Activated T-cell treated with anti-CD3 and anti-CD28 coated beads, Interleukin-2, amount 50 U/mL, for 48 hours (primary cell): Measurements from ENCODE around the gene LGALS4.
"Not testable (repeated sequence)": the region's sequence is repeated elsewhere in the genome, so short reads cannot be mapped to it uniquely, and the experiment has no call there.

Source experiments
- DNase-seq, 2 experiments: peaks; one replicate each; pipeline ENCODE4 v3.0.0-alpha.2; 2020

Gene LGALS4

DNA sequence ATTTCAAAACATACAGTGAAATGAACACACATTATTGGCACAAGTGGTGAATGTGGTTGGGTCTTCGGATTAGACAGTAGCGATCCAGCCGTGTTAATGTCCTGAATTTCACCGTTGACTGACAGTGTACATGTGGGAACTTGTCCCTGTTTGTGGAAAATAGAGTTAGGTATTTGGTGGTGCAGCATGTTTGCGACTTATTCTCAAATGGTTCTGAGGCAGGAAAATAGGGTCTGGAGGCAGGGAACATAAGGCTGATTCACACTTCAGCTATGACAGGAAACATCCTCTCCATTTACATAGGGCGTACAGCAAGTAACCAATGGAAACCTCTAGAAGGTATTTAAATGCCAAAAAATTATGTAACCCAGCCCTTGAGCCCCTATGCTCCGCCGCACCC lies 19.6 kb downstream of the LGALS4 start:
- DNase-seq = no peak

GRCh38 chr19:38792250-38793111 lies 20.3 kb downstream of the LGALS4 start:
- peak; percentile 66 to 74 for DNase-seq

DNA sequence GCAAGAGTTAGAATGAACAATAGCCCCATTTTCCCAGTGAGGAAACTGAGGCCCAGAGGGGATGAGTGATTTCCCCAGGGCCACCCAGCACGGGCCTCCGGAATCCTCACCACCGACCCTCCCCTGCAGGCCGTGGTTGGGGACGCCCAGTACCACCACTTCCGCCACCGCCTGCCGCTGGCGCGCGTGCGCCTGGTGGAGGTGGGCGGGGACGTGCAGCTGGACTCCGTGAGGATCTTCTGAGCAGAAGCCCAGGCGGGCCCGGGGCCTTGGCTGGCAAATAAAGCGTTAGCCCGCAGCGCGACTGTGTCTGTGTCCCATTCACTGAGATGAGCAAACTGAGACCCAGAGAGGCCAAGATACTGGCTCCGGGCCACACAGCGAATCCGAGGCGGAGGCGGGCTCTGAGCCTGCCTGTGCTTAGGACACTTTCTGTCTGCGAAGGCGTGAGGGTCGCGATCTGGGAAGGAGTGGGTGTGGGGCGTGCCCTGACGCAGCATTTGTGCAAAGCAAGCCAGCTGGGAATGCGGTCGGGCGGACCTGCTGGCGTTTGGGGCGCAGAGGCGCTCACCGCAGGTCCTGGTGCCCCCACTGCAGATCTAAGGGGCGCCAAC lies 21.2 kb downstream of the LGALS4 start:
- not testable (repeated sequence) for DNase-seq

DNA sequence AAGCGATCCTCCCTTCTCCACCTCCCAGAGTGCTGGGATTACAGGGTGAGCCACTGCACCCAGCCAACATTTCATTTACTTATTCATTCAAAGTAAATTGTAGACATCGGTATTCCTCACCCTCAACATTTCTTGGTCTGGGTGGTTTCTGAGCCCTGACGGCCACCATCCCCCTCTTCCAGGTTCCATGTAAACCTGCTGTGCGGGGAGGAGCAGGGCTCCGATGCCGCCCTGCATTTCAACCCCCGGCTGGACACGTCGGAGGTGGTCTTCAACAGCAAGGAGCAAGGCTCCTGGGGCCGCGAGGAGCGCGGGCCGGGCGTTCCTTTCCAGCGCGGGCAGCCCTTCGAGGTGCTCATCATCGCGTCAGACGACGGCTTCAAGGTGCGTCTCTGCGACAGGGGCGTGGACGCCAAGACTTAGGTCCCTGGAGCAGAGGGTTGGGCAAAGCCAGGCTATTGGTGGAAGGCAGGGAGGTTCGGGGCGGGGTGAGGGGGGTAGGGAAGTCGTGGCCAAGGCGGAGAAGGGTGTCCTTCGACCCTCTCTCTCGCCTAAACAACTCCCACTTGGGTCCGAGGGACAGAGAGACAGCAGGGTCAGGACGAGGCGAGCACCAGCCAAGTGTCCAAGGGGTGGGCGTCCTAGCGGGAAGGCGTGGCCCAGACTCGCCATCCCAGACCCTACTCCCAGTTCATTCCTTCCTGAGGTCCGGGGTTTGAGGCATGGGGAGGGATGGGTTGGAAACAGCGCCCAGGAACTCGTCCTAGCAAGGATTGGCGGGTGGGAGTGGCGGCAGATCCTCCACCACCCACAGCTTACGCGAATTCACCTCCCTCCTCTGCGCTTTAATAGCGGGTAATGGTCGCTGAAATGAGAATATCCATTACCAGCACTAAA lies 22.0 kb downstream of the LGALS4 start:
- DNase-seq = not testable (repeated sequence)

DNA sequence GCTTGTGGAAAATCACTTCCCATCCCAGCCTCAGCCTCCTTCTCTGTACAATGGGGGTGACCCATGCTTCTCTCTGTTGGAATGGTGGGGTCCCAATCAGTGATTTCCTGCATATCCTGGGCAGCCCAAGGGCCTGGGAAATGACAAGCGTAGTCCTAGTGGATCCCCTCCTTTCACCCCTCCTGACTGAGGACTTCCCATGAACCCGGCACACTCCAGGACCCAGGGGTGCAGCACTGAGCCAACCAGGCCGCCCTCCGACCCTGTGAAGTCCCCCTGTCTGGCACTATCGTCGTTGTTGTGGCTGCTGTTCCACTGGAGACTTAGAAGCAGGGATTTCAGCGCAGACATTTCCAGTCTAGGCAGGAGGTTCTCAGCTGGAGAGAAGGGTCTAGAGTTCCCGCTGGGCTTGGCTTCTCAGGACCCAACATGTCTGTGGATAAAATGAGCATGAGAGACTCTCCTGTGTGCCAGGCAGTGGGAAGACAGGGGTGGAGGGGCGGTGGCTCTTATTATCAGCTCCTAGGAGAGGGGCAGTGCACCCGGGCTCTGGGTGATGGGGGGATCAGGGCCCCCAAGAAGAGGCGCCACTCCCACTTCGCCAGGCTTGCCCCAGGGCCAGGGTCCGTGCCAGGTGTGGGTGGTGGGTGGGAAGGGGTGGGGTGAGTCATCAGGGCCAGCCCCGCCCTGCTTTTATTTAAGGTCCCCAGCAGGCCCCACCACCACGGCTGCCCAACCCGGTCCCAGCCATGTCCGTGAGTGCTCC lies 24.1 kb downstream of the LGALS4 start, which contains the start of gene LGALS7B:
Gene LGALS7B, plus strand, starts transcription at position 723 of the 766 bp plus-strand sequence. Its CDS starts 27 bp downstream, at position 750.
- no peak for DNase-seq

DNA sequence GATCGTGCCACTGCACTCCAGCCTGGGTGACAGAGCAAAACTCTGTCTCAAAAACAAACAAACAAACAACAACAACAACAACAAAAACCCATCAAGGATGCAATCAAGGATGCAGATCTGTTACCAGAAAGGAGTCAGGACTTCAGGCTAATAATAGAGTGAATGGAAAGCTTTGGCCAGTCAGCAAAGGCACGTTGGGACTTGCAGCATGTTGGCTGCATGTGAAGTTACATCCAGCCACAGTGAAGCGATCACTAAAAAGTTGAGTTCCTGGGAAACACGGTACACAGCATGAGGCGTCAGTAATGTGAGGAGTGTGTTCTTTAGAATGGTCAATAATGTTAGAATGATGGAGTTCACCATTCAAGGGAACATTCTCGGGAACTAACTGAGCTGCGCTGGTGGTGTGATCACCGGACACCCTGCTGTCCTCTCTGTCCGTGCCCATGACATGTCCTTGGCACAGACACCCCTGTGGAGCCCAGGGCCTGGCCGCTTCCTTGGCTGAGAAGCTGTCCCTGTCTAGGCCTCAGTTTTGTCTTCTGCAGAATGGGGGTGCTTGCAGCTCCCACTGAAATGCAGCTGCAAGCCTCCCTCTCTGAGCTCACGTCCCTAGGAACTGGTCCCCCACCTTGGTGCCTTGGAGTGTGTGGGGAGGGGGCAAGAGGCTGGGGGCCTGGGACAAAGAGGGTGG lies 26.0 kb downstream of the LGALS4 start:
- DNase-seq = no peak

GRCh38 chr19:38786061-38786460 lies 26.7 kb downstream of the LGALS4 start:
- DNase-seq = not testable (repeated sequence)

DNA sequence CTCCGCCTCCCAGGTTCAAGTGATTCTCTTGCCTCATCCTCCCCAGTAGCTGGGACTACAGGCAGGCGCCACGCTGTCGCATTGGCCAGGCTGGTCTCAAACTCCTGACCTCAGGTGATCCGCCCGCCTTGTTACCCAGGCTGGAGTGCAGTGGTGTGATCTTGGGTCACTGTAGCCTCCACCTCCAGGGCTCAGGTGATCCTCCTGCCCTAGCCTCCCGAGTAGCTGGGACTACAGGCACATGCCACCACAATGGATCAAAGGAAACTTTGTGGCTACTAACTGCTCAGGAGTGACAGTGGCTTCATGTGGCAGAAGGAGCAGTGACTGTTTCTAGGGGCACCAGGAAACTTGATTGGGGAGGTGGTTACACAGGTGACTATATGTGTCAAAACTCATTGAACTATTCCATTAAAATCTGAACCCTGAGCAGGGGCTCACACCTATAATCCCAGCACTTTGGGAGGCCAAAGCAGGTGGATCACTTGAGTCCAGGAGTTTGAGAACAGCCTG lies 27.5 kb downstream of the LGALS4 start:
- no peak for DNase-seq

- no peak for DNase-seq
Measured at GRCh38 chr19:38784224-38784623, 28.5 kb downstream of the LGALS4 start.

- DNase-seq = not testable (repeated sequence)
Measured at GRCh38 chr19:38782212-38782611, 30.5 kb downstream of the LGALS4 start.

- no peak for DNase-seq
Measured at GRCh38 chr19:38781058-38781457, 31.7 kb downstream of the LGALS4 start.

- DNase-seq = no peak
Measured at GRCh38 chr19:38780443-38780842, 32.3 kb downstream of the LGALS4 start.

- DNase-seq = no peak
Measured at GRCh38 chr19:38778733-38779132, 34.0 kb downstream of the LGALS4 start.

DNA sequence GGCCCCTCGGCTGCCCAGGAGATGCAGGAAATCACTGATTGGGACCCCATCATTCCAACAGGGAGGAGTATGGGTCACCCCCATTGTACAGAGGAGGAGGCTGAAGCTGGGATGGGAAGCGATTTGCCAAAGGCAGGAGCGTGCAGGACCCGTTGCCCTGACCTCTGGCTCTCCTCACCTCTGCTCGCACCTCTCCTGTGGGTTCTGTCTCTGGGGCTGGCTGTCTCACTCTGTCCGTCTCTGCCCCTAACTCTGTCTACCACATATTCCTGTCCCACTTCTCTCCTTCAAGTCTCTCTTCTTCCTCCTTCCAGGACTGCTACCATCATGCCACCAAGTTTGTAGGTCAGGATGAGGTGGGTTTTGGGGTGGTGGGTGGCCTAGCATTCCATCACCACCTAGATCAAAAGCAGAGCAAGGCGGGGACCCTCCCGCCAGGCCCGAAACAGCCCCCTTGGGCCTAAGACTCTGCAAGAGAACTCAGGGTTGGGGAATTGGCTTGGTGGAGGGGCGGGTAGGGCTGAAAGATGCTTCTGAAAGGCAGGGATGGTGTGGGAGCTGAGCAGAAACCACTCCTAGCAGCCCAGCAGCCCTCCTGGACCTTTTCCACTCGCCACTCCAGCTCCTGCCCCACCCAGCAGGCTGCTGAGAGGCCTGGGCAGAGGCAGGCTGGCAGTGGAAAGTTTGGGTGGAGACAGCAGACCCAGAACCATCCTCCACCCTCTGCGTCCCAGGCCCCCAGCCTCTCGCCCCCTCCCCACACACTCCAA lies 38.4 kb downstream of the LGALS4 start:
- DNase-seq = no peak

DNA sequence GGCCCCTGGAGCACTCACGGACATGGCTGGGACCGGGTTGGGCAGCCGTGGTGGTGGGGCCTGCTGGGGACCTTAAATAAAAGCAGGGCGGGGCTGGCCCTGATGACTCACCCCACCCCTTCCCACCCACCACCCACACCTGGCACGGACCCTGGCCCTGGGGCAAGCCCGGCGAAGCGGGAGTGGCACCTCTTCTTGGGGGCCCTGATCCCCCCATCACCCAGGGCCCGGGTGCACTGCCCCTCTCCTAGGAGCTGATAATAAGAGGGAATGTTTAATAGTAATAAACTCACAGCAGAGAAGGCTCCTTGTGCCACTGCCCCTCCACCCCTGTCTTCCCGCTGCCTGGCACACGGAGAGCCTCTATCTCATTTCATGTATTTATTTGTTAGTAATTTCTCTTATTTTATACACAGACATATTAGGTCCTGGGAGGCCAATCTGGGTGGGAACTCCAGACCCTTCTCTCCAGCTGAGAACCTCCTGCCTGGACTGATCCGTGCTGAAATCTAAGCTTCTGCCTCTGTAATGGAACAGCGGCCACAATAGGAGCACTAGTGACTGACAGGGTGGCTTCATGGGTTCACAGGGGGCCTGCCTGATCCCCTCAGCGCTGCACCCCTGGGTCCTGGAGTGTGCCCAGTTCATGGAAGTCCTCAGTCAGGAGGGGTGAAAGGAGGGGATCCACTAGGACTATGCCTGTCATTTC lies 39.1 kb downstream of the LGALS4 start, which contains the start of gene LGALS7:
Gene LGALS7, minus strand, starts transcription at position 49 of the 709 bp plus-strand sequence. Its CDS starts 25 bp downstream, at position 24.
- DNase-seq = no peak

- DNase-seq = not testable (repeated sequence)
Measured at GRCh38 chr19:38771569-38771968, 41.2 kb downstream of the LGALS4 start.

GRCh38 chr19:38770949-38771275 lies 41.8 kb downstream of the LGALS4 start:
- DNase-seq = not testable (repeated sequence)

GRCh38 chr19:38770228-38770948 lies 42.4 kb downstream of the LGALS4 start:
- DNase-seq = not testable (repeated sequence)

DNA sequence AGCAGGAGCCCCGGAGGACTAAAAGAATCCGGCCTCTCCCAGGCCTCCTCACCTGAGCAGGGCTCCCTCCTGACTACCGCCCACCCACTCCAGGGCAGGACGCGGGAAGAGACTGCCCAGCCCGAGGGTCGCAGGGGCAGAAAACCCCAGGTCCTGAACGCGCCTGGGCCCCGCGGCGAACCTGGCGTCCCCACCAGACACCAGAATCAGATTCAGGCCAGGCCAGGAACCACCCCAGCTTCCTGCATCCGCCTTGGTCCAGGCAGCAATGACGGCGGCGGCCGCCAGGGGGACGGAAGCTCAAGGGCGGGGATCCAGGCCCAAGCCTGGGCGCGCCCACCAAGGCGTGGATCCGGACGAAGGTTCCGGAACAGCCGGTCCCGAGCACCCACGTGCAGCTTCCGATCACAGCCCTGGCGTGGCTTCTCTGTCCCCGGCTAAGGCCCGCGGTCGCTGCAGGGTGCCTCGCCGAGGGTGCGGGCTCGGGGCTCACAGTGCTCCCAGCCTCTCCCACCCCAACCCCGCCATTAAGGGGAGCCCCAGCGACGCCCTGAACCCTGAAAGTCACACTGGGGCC lies 43.0 kb downstream of the LGALS4 start:
- peak; percentile 95 to 96 for DNase-seq
